HCT116 (cell line): ENCODE data around the gene ZNF276. TPM values are rescaled to one million over a fixed set of nuclear protein-coding genes. Genes with fewer than 3 reads are reported as not detected.

Experiments used
- ATAC-seq: fragments of 200-7000 bp; cut with Tn5 transposase; 2 replicates; pipeline ENCODE4 v1.9.1; 2020; ENCODE audit warnings: mild to moderate bottlenecking, moderate library complexity
- BruUV-seq: library from RNA; stranded (reverse); fragments of 400-500 nt; replicated peaks from 2 replicates; lab custom pipeline; 2021; lab: Mats Ljungman, UMichigan
- CTCF ChIA-PET: fragments of 300-600 bp; sonication (Branson Sonifier 250); formaldehyde crosslinking; loops from one replicate; lab custom pipeline; 2021; ENCODE audit warnings: antibody characterized with exemption; lab: Charles Lee
- POLR2A ChIA-PET: fragments of 300-600, 350-600 bp; sonication (Branson Sonifier 250); formaldehyde crosslinking; loops from one replicate; lab custom pipeline; 2021; ENCODE audit warnings: antibody characterized with exemption; lab: Charles Lee
- RAD21 ChIA-PET, 2 experiments: fragments of 300-600 bp; sonication (Branson Sonifier 250); formaldehyde crosslinking; loops; one replicate each; lab custom pipeline; 2023; ENCODE audit warnings: low total read pairs in 2 of 2; ENCODE audit not compliant: uncharacterized antibody in 2 of 2, unreplicated experiment in 2 of 2, low non-redundant PET in 1 of 2; lab: Charles Lee
- DNase-seq: peaks from one replicate; pipeline ENCODE4 v3.0.0-alpha.2; 2010; ENCODE audit warnings: low read depth, low spot score
- H2AFZ ChIP-seq: fragments of 200-600 bp; shearing (Covaris generic), sonication (generic); 2 replicates; pipeline ENCODE4 v1.6.1; 2017; ENCODE audit warnings: low read depth, mixed run types, mixed read lengths, antibody characterized with exemption, low read length; ENCODE audit not compliant: poor library complexity, severe bottlenecking
- H3K27ac ChIP-seq: 2 replicates; pipeline ENCODE4 v1.5.1; 2012; ENCODE audit warnings: low read depth, low read length
- H3K27me3 ChIP-seq: fragments of 200-600 bp; sonication (generic); 2 replicates; pipeline ENCODE4 v1.6.1; 2016; ENCODE audit warnings: mixed run types, low read length, mixed read lengths; ENCODE audit not compliant: insufficient read depth
- H3K36me3 ChIP-seq, 2 experiments: fragments of 200-500 bp in 1 of 2; fragments of 200-600 bp in 1 of 2; sonication (Bioruptor generic) in 1 of 2; sonication (generic) in 1 of 2; 2 replicates each; pipeline versions ENCODE4 v1.5.1 to v1.6.1; 2014 to 2016; ENCODE audit warnings: low read length in 2 of 2, inconsistent platforms in 1 of 2, mixed read lengths in 1 of 2, mixed run types in 1 of 2; ENCODE audit not compliant: insufficient read depth in 2 of 2, control insufficient read depth in 1 of 2
- H3K4me1 ChIP-seq, 2 experiments: fragments of 200-600 bp in 1 of 2; sonication (generic) in 1 of 2; 2 replicates each; pipeline versions ENCODE4 v1.5.1 to v1.6.1; 2012 to 2017; ENCODE audit warnings: low read length in 2 of 2, inconsistent platforms in 1 of 2, mild to moderate bottlenecking in 1 of 2, mixed read lengths in 1 of 2, mixed run types in 1 of 2, moderate library complexity in 1 of 2; ENCODE audit not compliant: insufficient read depth in 2 of 2, control insufficient read depth in 1 of 2
- H3K4me2 ChIP-seq: fragments of 200-600 bp; sonication (generic); 2 replicates; pipeline ENCODE4 v1.6.1; 2017; ENCODE audit warnings: mixed run types, low read length, mixed read lengths
- H3K4me3 ChIP-seq, 2 experiments: fragments of 200-600 bp in 1 of 2; sonication (generic) in 1 of 2; replicated peaks in 1 of 2; 2 replicates each; pipeline ENCODE4 v1.5.1; 2011 to 2016; ENCODE audit warnings: low read length in 2 of 2, control low read depth in 1 of 2, low read depth in 1 of 2, mild to moderate bottlenecking in 1 of 2, mixed read lengths in 1 of 2, mixed run types in 1 of 2
- H3K79me2 ChIP-seq: fragments of 200-600 bp; sonication (generic); 2 replicates; pipeline ENCODE4 v1.6.1; 2017; ENCODE audit warnings: mild to moderate bottlenecking, mixed run types, low read length, moderate library complexity, mixed read lengths; ENCODE audit not compliant: insufficient read depth
- H3K9ac ChIP-seq: fragments of 200-600 bp; sonication (generic); 2 replicates; pipeline ENCODE4 v1.6.1; 2016; ENCODE audit warnings: low read length, mixed read lengths
- H3K9me2 ChIP-seq: fragments of 200-600 bp; sonication (generic), shearing (Covaris generic); 2 replicates; pipeline ENCODE4 v1.6.1; 2017; ENCODE audit warnings: mixed run types, mild to moderate bottlenecking, moderate library complexity; ENCODE audit not compliant: insufficient read depth
- H3K9me3 ChIP-seq, 2 experiments: fragments of 200-500 bp in 1 of 2; fragments of 200-600 bp in 1 of 2; sonication (Bioruptor generic) in 1 of 2; sonication (generic) in 1 of 2; 2 replicates each; pipeline ENCODE4 v1.6.1; 2014 to 2017; ENCODE audit warnings: low read length in 2 of 2, mixed read lengths in 2 of 2, inconsistent platforms in 1 of 2, low read depth in 1 of 2, mild to moderate bottlenecking in 1 of 2, mixed run types in 1 of 2, moderate library complexity in 1 of 2; ENCODE audit not compliant: control insufficient read depth in 1 of 2, insufficient read depth in 1 of 2
- H4K20me1 ChIP-seq: fragments of 200-600 bp; sonication (generic), shearing (Covaris generic); 2 replicates; pipeline ENCODE4 v1.6.1; 2017; ENCODE audit warnings: mixed run types, mild to moderate bottlenecking, moderate library complexity; ENCODE audit not compliant: insufficient read depth
- ATF3 ChIP-seq: IDR thresholded peaks from 2 replicates; pipeline ENCODE4 v1.6.1; 2012
- CBX3 ChIP-seq: IDR thresholded peaks from 2 replicates; pipeline ENCODE4 v1.6.1; 2012; ENCODE audit warnings: low read depth
- RAD21 ChIP-seq: IDR thresholded peaks from 2 replicates; pipeline ENCODE4 v1.6.1; 2012; ENCODE audit warnings: low read depth, mild to moderate bottlenecking
- SIN3A ChIP-seq: IDR thresholded peaks from 2 replicates; pipeline ENCODE4 v1.6.1; 2012; ENCODE audit warnings: low read depth
- SP1 ChIP-seq: IDR thresholded peaks from 2 replicates; pipeline ENCODE4 v1.6.1; 2012; ENCODE audit warnings: low read depth
- SRF ChIP-seq: IDR thresholded peaks from 2 replicates; pipeline ENCODE4 v1.6.1; 2012; ENCODE audit warnings: low read depth
- TCF7L2 ChIP-seq: IDR thresholded peaks from 2 replicates; pipeline ENCODE4 v1.7.0; 2011; ENCODE audit warnings: borderline replicate concordance, inconsistent platforms; ENCODE audit not compliant: insufficient read depth, insufficient read length; ENCODE audit errors: extremely low read depth
- YY1 ChIP-seq: IDR thresholded peaks from 2 replicates; pipeline ENCODE4 v1.6.1; 2011; ENCODE audit warnings: low read length, low read depth, moderate library complexity, mild to moderate bottlenecking; ENCODE audit not compliant: insufficient replicate concordance; ENCODE audit errors: extremely low read depth
- ZBTB33 ChIP-seq: IDR thresholded peaks from 2 replicates; pipeline ENCODE4 v1.6.1; 2011; ENCODE audit warnings: mild to moderate bottlenecking, low read length, moderate library complexity; ENCODE audit not compliant: insufficient replicate concordance; ENCODE audit errors: extremely low read depth
- ZFX ChIP-seq: fragments of 450-650 bp; IDR thresholded peaks from 2 replicates; pipeline ENCODE4 v1.6.1; 2017
- intact Hi-C: fragments of 100-400 bp; cut with micrococcal nuclease; formaldehyde crosslinking; loops from 2 replicates; pipeline ENCODE4 v1.10.0; 2022
- total RNA-seq: library from RNA; stranded (reverse); gene quantifications from one replicate; pipeline ENCODE4 v1.2.1, GENCODE V29; 2021; ENCODE audit not compliant: unreplicated experiment

Gene ZNF276
- total RNA-seq, 1 experiment from 2014 or later = 49.9 TPM

- BruUV-seq = no TSS peak
Measured at GRCh38 chr16:89707695-89708094, 13.6 kb upstream of the ZNF276 start.

More at GRCh38 chr16:89707695-89708094, 13.6 kb upstream of the ZNF276 start:
- intact Hi-C loops = loop anchor here (2.0 kb wide), 1 partner anchor 153 kb away; no protein-coding TSS in a partner anchor
- CTCF ChIA-PET = interaction anchor here (0.9 kb wide), 1 partner anchor 202 kb away, joined by 5 read pairs; no protein-coding TSS in a partner anchor
- no peak for TF ChIP-seq CBX3
- no peak for TF ChIP-seq RAD21
- no peak for TF ChIP-seq SP1
- no peak for TF ChIP-seq SIN3A
- no peak for TF ChIP-seq ATF3
- TF ChIP-seq SRF = no peak
- no peak for TF ChIP-seq TCF7L2
- TF ChIP-seq ZFX = no peak; the same call in 1 of the 2 replicates
- no peak for TF ChIP-seq YY1
- TF ChIP-seq ZBTB33 = no peak
- TF ChIP-seq, all 23 proteins: peak for 0
- H3K36me3 ChIP-seq = no peaks in the 10 kb centered on the region; a peak in 1 of 4 replicates
- no peak overlapping the region for H3K4me2 ChIP-seq
- no peak overlapping the region for H3K27ac ChIP-seq
- ChIA-PET RAD21 (no interaction called here), POLR2A (interaction anchor here (2.4 kb wide), 1 partner anchor 166 kb away, joined by 8 read pairs; the partner anchor contains the start of gene TCF25)
- no peak for ATAC-seq
- no peaks in the 10 kb centered on the region for H3K9me3 ChIP-seq
- no peak for DNase-seq
- H3K9me2 ChIP-seq = no peaks in the 10 kb centered on the region
- no peak overlapping the region for H2AFZ ChIP-seq
- H3K27me3 ChIP-seq = no peaks in the 10 kb centered on the region
- peaks cover 6 to 20% of the 10 kb centered on the region in 2 experiments; a peak in 3 of 4 replicates for H3K4me1 ChIP-seq
- H3K4me3 ChIP-seq = no peak overlapping the region
- no peak overlapping the region for H3K9ac ChIP-seq
- H3K79me2 ChIP-seq = peaks cover 11% of the 10 kb centered on the region
- H4K20me1 ChIP-seq = no peaks in the 10 kb centered on the region
